Measurements from ENCODE around the gene RGMA. TPM values are rescaled to one million over a fixed set of nuclear protein-coding genes. Genes with fewer than 3 reads are reported as not detected.

Gene RGMA
- total and polyA plus RNA-seq, 2 experiments from 2014 or later: 34.2 to 36.5 TPM

GRCh38 chr15:93019090-93019489 is 69.9 kb downstream of the RGMA start:
- Histone ChIP-seq H3K4me3 (no peak overlapping the region), H3K4me1 (ENCODE audit: insufficient read depth) (no peaks in the 10 kb centered on the region), H3K27ac (ENCODE audit: low read depth) (no peak overlapping the region), H2AFZ (no peak overlapping the region), H3F3A (replicated peaks; ENCODE audit: low read depth) (peaks cover 14% of the 10 kb centered on the region; the same call in 1 of the 2 replicates), H3K79me2 (replicated peaks; ENCODE audit: insufficient read depth) (peaks cover 37% of the 10 kb centered on the region), H4K20me1 (replicated peaks; ENCODE audit: insufficient read depth) (peaks cover 31% of the 10 kb centered on the region), H3K27me3 (ENCODE audit: insufficient read depth) (no peaks in the 10 kb centered on the region), H3K9me2 (ENCODE audit: insufficient read depth) (no peaks in the 10 kb centered on the region), H3K36me3 (ENCODE audit: insufficient read depth) (peaks cover 85% of the 10 kb centered on the region), H3K4me2 (no peak overlapping the region)
- no peak overlapping the region for H3K27ac Mint-ChIP-seq
- no peak overlapping the region for H3K4me3 Mint-ChIP-seq
- TF ChIP-seq ZNF331 (CRISPR knock-in tag; IDR thresholded peaks at IDR 0.05; ENCODE audit: low read depth) (no peak), STAT1 (IDR thresholded peaks at IDR 0.05; ENCODE audit: unreplicated experiment) (no peak), NANOG (IDR thresholded peaks at IDR 0.05; ENCODE audit: borderline replicate concordance) (no peak), EZH2phosphoT487 (IDR thresholded peaks at IDR 0.05; ENCODE audit: unreplicated experiment) (no peak), POLR2AphosphoS5 (IDR thresholded peaks at IDR 0.05; ENCODE audit: low read depth) (no peak), ZNF462 (CRISPR knock-in tag; IDR thresholded peaks at IDR 0.05) (no peak), JUNB (IDR thresholded peaks at IDR 0.05; ENCODE audit: unreplicated experiment) (no peak), REST (IDR thresholded peaks at IDR 0.05; ENCODE audit: unreplicated experiment) (no peak), ZNF114 (CRISPR knock-in tag; IDR thresholded peaks at IDR 0.05) (no peak), EZH2 (IDR thresholded peaks at IDR 0.05; ENCODE audit: low read depth, unreplicated experiment) (no peak), CREB1 (CRISPR knock-in tag; IDR thresholded peaks at IDR 0.05; ENCODE audit: low read depth) (no peak)
- TF ChIP-seq, protein P1, sequence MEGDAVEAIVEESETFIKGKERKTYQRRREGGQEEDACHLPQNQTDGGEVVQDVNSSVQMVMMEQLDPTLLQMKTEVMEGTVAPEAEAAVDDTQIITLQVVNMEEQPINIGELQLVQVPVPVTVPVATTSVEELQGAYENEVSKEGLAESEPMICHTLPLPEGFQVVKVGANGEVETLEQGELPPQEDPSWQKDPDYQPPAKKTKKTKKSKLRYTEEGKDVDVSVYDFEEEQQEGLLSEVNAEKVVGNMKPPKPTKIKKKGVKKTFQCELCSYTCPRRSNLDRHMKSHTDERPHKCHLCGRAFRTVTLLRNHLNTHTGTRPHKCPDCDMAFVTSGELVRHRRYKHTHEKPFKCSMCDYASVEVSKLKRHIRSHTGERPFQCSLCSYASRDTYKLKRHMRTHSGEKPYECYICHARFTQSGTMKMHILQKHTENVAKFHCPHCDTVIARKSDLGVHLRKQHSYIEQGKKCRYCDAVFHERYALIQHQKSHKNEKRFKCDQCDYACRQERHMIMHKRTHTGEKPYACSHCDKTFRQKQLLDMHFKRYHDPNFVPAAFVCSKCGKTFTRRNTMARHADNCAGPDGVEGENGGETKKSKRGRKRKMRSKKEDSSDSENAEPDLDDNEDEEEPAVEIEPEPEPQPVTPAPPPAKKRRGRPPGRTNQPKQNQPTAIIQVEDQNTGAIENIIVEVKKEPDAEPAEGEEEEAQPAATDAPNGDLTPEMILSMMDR (conservative IDR thresholded peaks at IDR 0.05; ENCODE audit: low read depth in 2 of 2): no peak
- TF ChIP-seq, protein P2, sequence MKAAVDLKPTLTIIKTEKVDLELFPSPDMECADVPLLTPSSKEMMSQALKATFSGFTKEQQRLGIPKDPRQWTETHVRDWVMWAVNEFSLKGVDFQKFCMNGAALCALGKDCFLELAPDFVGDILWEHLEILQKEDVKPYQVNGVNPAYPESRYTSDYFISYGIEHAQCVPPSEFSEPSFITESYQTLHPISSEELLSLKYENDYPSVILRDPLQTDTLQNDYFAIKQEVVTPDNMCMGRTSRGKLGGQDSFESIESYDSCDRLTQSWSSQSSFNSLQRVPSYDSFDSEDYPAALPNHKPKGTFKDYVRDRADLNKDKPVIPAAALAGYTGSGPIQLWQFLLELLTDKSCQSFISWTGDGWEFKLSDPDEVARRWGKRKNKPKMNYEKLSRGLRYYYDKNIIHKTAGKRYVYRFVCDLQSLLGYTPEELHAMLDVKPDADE (IDR thresholded peaks at IDR 0.05): no peak
- H3K4me1 Mint-ChIP-seq: no peaks in the 10 kb centered on the region
- DNase-seq (ENCODE audit: low spot score) (no peak), ATAC-seq (no peak)
- H3K9me3 Mint-ChIP-seq: no peaks in the 10 kb centered on the region
- no peaks in the 10 kb centered on the region for H3K27me3 Mint-ChIP-seq (ENCODE audit: insufficient read depth, low read depth, poor library complexity)
- peaks cover 96% of the 10 kb centered on the region for H3K36me3 Mint-ChIP-seq (ENCODE audit: low read depth)

Measured in GM23338 (cell line).